IMR-90 (cell line): Measurements from ENCODE around the gene MAST1. TPM values are rescaled to one million over a fixed set of nuclear protein-coding genes. Genes with fewer than 3 reads are reported as not detected.

Experiments
- ATAC-seq: fragments of 200-7000 bp; cut with Tn5 transposase; 2 replicates; pipeline ENCODE4 v1.9.1; 2020; ENCODE audit warnings: low read depth, mild to moderate bottlenecking, moderate library complexity
- BruUV-seq: library from RNA; stranded (reverse); fragments of 400-500 nt; replicated peaks from 2 replicates; lab custom pipeline; 2021; lab: Mats Ljungman, UMichigan
- CTCF ChIA-PET: fragments of 300-600 bp; formaldehyde crosslinking; extraction: SDS; loops from one replicate; lab custom pipeline; 2021; ENCODE audit warnings: antibody characterized with exemption; lab: Yijun Ruan, JAX
- POLR2A ChIA-PET: fragments of 300-600 bp; sonication (Branson Sonifier 250); formaldehyde crosslinking; loops from one replicate; lab custom pipeline; 2022; ENCODE audit warnings: antibody characterized with exemption; ENCODE audit not compliant: unreplicated experiment; lab: Charles Lee
- DNase-seq: peaks from one replicate; pipeline ENCODE4 v3.0.0; 2013
- H2AFZ ChIP-seq: replicated peaks from 2 replicates; pipeline ENCODE3; 2013; ENCODE audit warnings: low read length, mild to moderate bottlenecking; ENCODE audit not compliant: poor library complexity
- H2AK5ac ChIP-seq: 2 replicates; pipeline ENCODE4 v1.6.1; 2013; ENCODE audit warnings: low read depth, low read length, inconsistent platforms
- H2AK9ac ChIP-seq: replicated peaks from 2 replicates; pipeline ENCODE3; 2013; ENCODE audit warnings: mild to moderate bottlenecking, low read depth, low read length, moderate library complexity; ENCODE audit not compliant: poor library complexity
- H2BK120ac ChIP-seq: 2 replicates; pipeline ENCODE4 v1.6.1; 2013; ENCODE audit warnings: low read depth, low read length, inconsistent platforms
- H2BK15ac ChIP-seq: 3 replicates; pipeline ENCODE4 v1.6.1; 2013; ENCODE audit warnings: low read depth, low read length, inconsistent platforms
- H2BK20ac ChIP-seq: 2 replicates; pipeline ENCODE4 v1.6.1; 2013; ENCODE audit warnings: low read depth, mild to moderate bottlenecking, inconsistent platforms, low read length, moderate library complexity
- H2BK5ac ChIP-seq: 2 replicates; pipeline ENCODE4 v1.6.1; 2013; ENCODE audit warnings: mild to moderate bottlenecking, low read depth, low read length, inconsistent platforms; ENCODE audit not compliant: poor library complexity, severe bottlenecking
- H3K14ac ChIP-seq: replicated peaks from 2 replicates; pipeline ENCODE4 v1.6.1; 2013; ENCODE audit warnings: low read depth, low read length, inconsistent platforms
- H3K18ac ChIP-seq: 2 replicates; pipeline ENCODE4 v1.6.1; 2013; ENCODE audit warnings: low read depth, low read length, control low read depth
- H3K23ac ChIP-seq: 2 replicates; pipeline ENCODE4 v1.6.1; 2013; ENCODE audit warnings: low read depth, low read length, inconsistent platforms
- H3K27ac ChIP-seq: 2 replicates; pipeline ENCODE4 v1.5.1; 2013; ENCODE audit warnings: mild to moderate bottlenecking, control low read depth, low read length; ENCODE audit not compliant: insufficient read depth
- H3K27me3 ChIP-seq: 2 replicates; pipeline ENCODE4 v1.6.1; 2013; ENCODE audit warnings: low read length; ENCODE audit not compliant: control insufficient read depth, insufficient read depth
- H3K36me3 ChIP-seq: 2 replicates; pipeline ENCODE4 v1.6.1; 2013; ENCODE audit warnings: low read length, mixed read lengths; ENCODE audit not compliant: control insufficient read depth, insufficient read depth
- H3K4ac ChIP-seq: 2 replicates; pipeline ENCODE4 v1.6.1; 2013; ENCODE audit warnings: low read depth, low read length, inconsistent platforms
- H3K4me1 ChIP-seq: 2 replicates; pipeline ENCODE4 v1.6.1; 2013; ENCODE audit warnings: low read length, mixed read lengths; ENCODE audit not compliant: control insufficient read depth, insufficient read depth
- H3K4me2 ChIP-seq: 2 replicates; pipeline ENCODE4 v1.6.1; 2013; ENCODE audit warnings: low read depth, mild to moderate bottlenecking, control low read depth, low read length, moderate library complexity
- H3K4me3 ChIP-seq: 2 replicates; pipeline ENCODE4 v1.5.1; 2013; ENCODE audit warnings: low read depth, mild to moderate bottlenecking, control low read depth, low read length, moderate library complexity; ENCODE audit not compliant: insufficient read depth
- H3K56ac ChIP-seq: 2 replicates; pipeline ENCODE4 v1.6.1; 2013; ENCODE audit warnings: low read length, inconsistent platforms; ENCODE audit not compliant: insufficient read depth; ENCODE audit errors: extremely low read depth
- H3K79me1 ChIP-seq, 2 experiments: 2 replicates each; pipeline ENCODE4 v1.6.1; 2013; ENCODE audit warnings: low read length in 2 of 2, inconsistent platforms in 1 of 2, low read depth in 1 of 2
- H3K9ac ChIP-seq: 2 replicates; pipeline ENCODE4 v1.6.1; 2013; ENCODE audit warnings: low read depth, low read length, control low read depth
- H3K9me1 ChIP-seq: 2 replicates; pipeline ENCODE4 v1.6.1; 2013; ENCODE audit warnings: low read length, inconsistent platforms; ENCODE audit not compliant: insufficient read depth
- H3K9me3 ChIP-seq: 2 replicates; pipeline ENCODE4 v1.6.1; 2013; ENCODE audit warnings: low read length; ENCODE audit not compliant: control insufficient read depth, insufficient read depth
- H4K20me1 ChIP-seq: 2 replicates; pipeline ENCODE4 v1.6.1; 2013; ENCODE audit warnings: low read length, inconsistent platforms; ENCODE audit not compliant: insufficient read depth
- H4K5ac ChIP-seq: 2 replicates; pipeline ENCODE4 v1.6.1; 2013; ENCODE audit warnings: mild to moderate bottlenecking, low read depth, low read length, control low read depth
- H4K8ac ChIP-seq, 2 experiments: 2 replicates each; pipeline ENCODE4 v1.6.1; 2013; ENCODE audit warnings: low read depth in 2 of 2, low read length in 2 of 2, control low read depth in 1 of 2, inconsistent platforms in 1 of 2
- H4K91ac ChIP-seq: 2 replicates; pipeline ENCODE4 v1.6.1; 2013; ENCODE audit warnings: low read depth, low read length, inconsistent platforms; ENCODE audit not compliant: insufficient read depth
- FOS ChIP-seq: fragments of 150-350 bp; IDR thresholded peaks from 2 replicates; pipeline ENCODE4 v1.6.1; 2016; ENCODE audit warnings: low read depth, low read length
- MXI1 ChIP-seq: IDR thresholded peaks from 2 replicates; pipeline ENCODE4 v1.6.1; 2012; ENCODE audit warnings: low read depth, mild to moderate bottlenecking, low read length, moderate library complexity, borderline replicate concordance
- RFX5 ChIP-seq: IDR thresholded peaks from 2 replicates; pipeline ENCODE4 v1.8.0; 2012; ENCODE audit warnings: low read depth, mild to moderate bottlenecking, low read length, moderate library complexity
- WGBS, 2 experiments: methylation state at CpG; one replicate each; pipeline versions ENCODE4 v1.1.5 to v1.1.7; 2013; ENCODE audit warnings: missing lambda C conversion rate in 2 of 2; ENCODE audit not compliant: insufficient read length in 1 of 2; ENCODE audit errors: extremely low coverage in 2 of 2; 5-methylcytosine and 5-hydroxymethylcytosine counted together
- dilution Hi-C: fragments of 300-500 bp; cut with HindIII; formaldehyde crosslinking; loops from one replicate; pipeline ENCODE4 v1.14.3; 2018; ENCODE audit warnings: low sequenced_read_pairs; ENCODE audit not compliant: unreplicated experiment
- in situ Hi-C: fragments of 300-500 bp; cut with MboI; formaldehyde crosslinking; loops from 3 replicates; pipeline ENCODE4 v1.14.3; 2019; ENCODE audit warnings: low sequenced_read_pairs, inconsistent platforms, mixed read lengths
- intact Hi-C: fragments of 100-400 bp; cut with micrococcal nuclease; formaldehyde crosslinking; loops from 2 replicates; pipeline ENCODE4 v1.10.0; 2022
- polyA plus RNA-seq, 3 experiments: library from polyadenylated mRNA; depleted of rRNA; stranded (reverse); fragments of >200 nt; gene quantifications; 2 replicates each; pipeline ENCODE4 v1.2.3, GENCODE V29; 2012; ENCODE audit warnings: low replicate concordance in 1 of 3
- total RNA-seq: library from RNA; depleted of rRNA; stranded (reverse); fragments of >200 nt; gene quantifications from 2 replicates; pipeline ENCODE4 v1.2.3, GENCODE V29; 2012

Gene MAST1
- total and polyA plus RNA-seq, 2 of the 4 experiments (the other 2 are of a cell fraction) = 0.56 to 1.1 TPM

DNA sequence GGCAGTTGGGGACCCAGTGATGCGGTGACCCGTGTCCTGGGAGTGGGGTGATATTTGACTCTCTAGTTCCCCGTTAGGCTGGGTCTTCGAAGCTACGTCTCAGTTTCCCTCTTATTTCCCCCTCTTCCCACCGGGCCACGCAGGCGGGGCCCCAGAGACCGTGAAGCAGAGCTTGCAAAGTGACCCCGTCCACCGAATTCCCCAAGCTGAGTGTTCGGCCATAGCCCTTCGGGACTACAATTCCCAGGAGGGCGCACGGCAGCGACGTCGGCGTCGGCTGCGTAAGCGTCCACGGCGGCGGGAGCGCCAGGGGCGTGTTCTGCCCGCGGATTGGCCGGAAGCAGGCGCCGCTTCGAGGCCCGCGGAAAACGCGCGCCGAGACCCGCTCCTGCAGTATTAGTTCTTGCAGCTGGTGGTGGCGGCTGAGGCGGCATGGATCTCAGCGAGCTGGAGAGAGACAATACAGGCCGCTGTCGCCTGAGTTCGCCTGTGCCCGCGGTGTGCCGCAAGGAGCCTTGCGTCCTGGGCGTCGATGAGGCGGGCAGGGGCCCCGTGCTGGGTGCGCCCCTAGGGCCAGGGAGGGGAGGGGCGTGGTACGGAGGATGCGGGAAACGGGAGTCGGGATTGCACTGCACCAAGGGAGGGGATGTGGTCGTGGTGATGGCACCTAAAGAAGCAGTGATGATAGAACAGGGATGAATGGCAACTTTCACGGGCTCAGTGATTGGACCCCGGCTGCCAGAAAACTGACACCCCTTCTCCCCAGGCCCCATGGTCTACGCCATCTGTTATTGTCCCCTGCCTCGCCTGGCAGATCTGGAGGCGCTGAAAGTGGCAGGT lies 31.9 kb upstream of the MAST1 start, which contains the start of gene RNASEH2A:
RNASEH2A (plus strand) TSS at position 343 of the 840 bp plus-strand sequence; CDS start at position 433, 90 bp downstream.
- Histone ChIP-seq H4K20me1 (no peaks in the 10 kb centered on the region), H4K91ac (peak within 1 kb of the TSS; percentile 26; the same call in 1 of the 2 replicates), H2AK9ac (peak within 1 kb of the TSS; percentile 94), H3K27ac (peak within 1 kb of the TSS; percentile 75; the same call in 1 of the 2 replicates), H2BK15ac (no peak within 1 kb of the TSS), H2BK20ac (0 out of 2 replicates have a peak within 1 kb of the TSS, but pooled peaks have one; percentile 20), H3K36me3 (peaks cover 4% of the 10 kb centered on the region), H3K9ac (peak within 1 kb of the TSS; percentile 66), H3K4me1 (peaks cover 5% of the 10 kb centered on the region; the same call in 1 of the 2 replicates), H4K5ac (peak within 1 kb of the TSS; percentile 94), H4K8ac (peak within 1 kb of the TSS; percentile 45 to 98), H3K56ac (no peak within 1 kb of the TSS), H3K23ac (peak within 1 kb of the TSS; percentile 73; the same call in 1 of the 2 replicates), H3K9me3 (no peaks in the 10 kb centered on the region), H3K4me2 (peak within 1 kb of the TSS; percentile 89), H3K4ac (peak within 1 kb of the TSS; percentile 76), H2AK5ac (peak within 1 kb of the TSS; percentile 74), H2AFZ (peak within 1 kb of the TSS; percentile 99), H3K14ac (peak within 1 kb of the TSS; percentile 68; the same call in 1 of the 2 replicates), H3K4me3 (peak within 1 kb of the TSS; percentile 65), H2BK120ac (peak within 1 kb of the TSS; percentile 48), H3K18ac (no peak within 1 kb of the TSS), H3K9me1 (peaks cover 9% of the 10 kb centered on the region), H3K27me3 (no peaks in the 10 kb centered on the region), H3K79me1 (peaks cover 8 to 12% of the 10 kb centered on the region in 2 experiments; a peak in 3 of 4 replicates), H2BK5ac (no peak within 1 kb of the TSS)
- TF ChIP-seq FOS (0 out of 2 replicates have a peak, but pooled peaks have one; percentile 11), MXI1 (peak; percentile 67; the same call in 1 of the 2 replicates), RFX5 (no peak)
- ChIA-PET CTCF (interaction anchor here (0.8 kb wide), 1 partner anchor 41 kb away, joined by 4 read pairs; no protein-coding TSS in a partner anchor), POLR2A (no interaction called here)
- WGBS, 2 experiments = 2% methylated on average over 39 of the region's 66 CpGs; no CpG with 5 or more reads in 1 of the 2 experiments
- ATAC-seq (peak; percentile 95), DNase-seq (peak; percentile 86)
- intact Hi-C loops = no loop called here
- dilution Hi-C loops = no loop called here
- BruUV-seq = no TSS peak
- in situ Hi-C loops = no loop called here
